Measurements from ENCODE around the gene TIMM29.

DNA sequence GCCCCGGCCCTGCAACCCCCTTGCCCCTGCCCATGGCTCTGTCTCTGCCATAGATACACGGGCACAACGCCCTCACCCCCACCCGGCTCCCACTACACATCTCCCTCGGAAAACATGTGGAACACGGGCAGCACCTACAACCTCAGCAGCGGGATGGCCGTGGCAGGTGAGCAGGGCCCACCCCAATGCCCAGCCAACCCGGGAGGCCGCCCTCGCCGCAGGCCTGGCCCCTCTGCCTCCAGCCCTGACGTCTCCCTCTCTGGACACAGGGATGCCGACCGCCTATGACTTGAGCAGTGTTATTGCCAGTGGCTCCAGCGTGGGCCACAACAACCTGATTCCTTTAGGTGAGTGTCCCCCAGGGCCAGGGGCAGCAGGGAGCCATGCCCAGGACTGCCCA is 7.8 kb upstream of the TIMM29 start:
- TF ChIP-seq, protein P1, sequence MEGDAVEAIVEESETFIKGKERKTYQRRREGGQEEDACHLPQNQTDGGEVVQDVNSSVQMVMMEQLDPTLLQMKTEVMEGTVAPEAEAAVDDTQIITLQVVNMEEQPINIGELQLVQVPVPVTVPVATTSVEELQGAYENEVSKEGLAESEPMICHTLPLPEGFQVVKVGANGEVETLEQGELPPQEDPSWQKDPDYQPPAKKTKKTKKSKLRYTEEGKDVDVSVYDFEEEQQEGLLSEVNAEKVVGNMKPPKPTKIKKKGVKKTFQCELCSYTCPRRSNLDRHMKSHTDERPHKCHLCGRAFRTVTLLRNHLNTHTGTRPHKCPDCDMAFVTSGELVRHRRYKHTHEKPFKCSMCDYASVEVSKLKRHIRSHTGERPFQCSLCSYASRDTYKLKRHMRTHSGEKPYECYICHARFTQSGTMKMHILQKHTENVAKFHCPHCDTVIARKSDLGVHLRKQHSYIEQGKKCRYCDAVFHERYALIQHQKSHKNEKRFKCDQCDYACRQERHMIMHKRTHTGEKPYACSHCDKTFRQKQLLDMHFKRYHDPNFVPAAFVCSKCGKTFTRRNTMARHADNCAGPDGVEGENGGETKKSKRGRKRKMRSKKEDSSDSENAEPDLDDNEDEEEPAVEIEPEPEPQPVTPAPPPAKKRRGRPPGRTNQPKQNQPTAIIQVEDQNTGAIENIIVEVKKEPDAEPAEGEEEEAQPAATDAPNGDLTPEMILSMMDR (IDR thresholded peaks at IDR 0.05; ENCODE audit: poor library complexity, severe bottlenecking) = no peak
- TF ChIP-seq EZH2 (IDR thresholded peaks at IDR 0.05; ENCODE audit: borderline replicate concordance, insufficient read depth, low read length, poor library complexity, severe bottlenecking) = no peak
- no peak for TF ChIP-seq POLR2AphosphoS5 (IDR thresholded peaks at IDR 0.05)

All from neural cell (in vitro differentiated cells).